Uterus (tissue), 4 donors: Measurements from ENCODE around the gene ZDHHC22. TPM values are rescaled to one million over a fixed set of nuclear protein-coding genes. Genes with fewer than 3 reads are reported as not detected.

Experiments
- DNase-seq, 2 donors: peaks; one replicate each; pipeline ENCODE4 v3.0.0-alpha.2; 2019 to 2020
- H3K27ac ChIP-seq, 2 donors: fragments of 200-600 bp; sonication (generic); 1 replicate in 1 of 2; 2 replicates in 1 of 2; pipeline ENCODE4 v1.5.1; 2016 to 2018
- H3K27me3 ChIP-seq, 2 donors: fragments of 200-600 bp; sonication (generic); one replicate each; pipeline ENCODE4 v1.5.1; 2018 to 2019; ENCODE audit warnings: control low read depth in 1 of 2
- H3K36me3 ChIP-seq, 2 donors: fragments of 200-600 bp; sonication (generic); one replicate each; pipeline ENCODE4 v1.5.1; 2019; ENCODE audit warnings: control low read depth in 1 of 2
- H3K4me1 ChIP-seq, 2 donors: fragments of 200-600 bp; sonication (generic); one replicate each; pipeline ENCODE4 v1.5.1; 2018 to 2019; ENCODE audit warnings: control low read depth in 1 of 2
- H3K4me3 ChIP-seq, 2 donors: fragments of 200-600 bp; sonication (generic); 1 replicate in 1 of 2; 2 replicates in 1 of 2; pipeline ENCODE4 v1.5.1; 2018 to 2019; ENCODE audit warnings: mild to moderate bottlenecking in 1 of 2
- H3K9me3 ChIP-seq, 2 donors: fragments of 200-600 bp; sonication (generic); one replicate each; pipeline ENCODE4 v1.5.1; 2019; ENCODE audit warnings: control low read depth in 1 of 2
- POLR2A ChIP-seq, 2 donors: fragments of 450-650 bp; IDR thresholded peaks; one replicate each; pipeline ENCODE4 v1.6.1; 2016; ENCODE audit warnings: antibody characterized with exemption in 2 of 2, mild to moderate bottlenecking in 1 of 2, moderate library complexity in 1 of 2
- intact Hi-C: fragments of 100-400 bp; cut with DNase I; formaldehyde crosslinking; loops from one replicate; pipeline ENCODE4 v1.15.1; 2023; ENCODE audit warnings: low total_unique reads
- total RNA-seq, 4 donors: library from RNA; depleted of rRNA in 3 of 4; stranded (reverse); fragments of >200 nt in 3 of 4; gene quantifications; one replicate each; pipeline versions ENCODE4 v1.1.0 to v1.2.4, GENCODE V29; 2014 to 2023
- TF ChIP-seq, protein P1 (sequence below), 4 experiments: fragments of 200-600 bp in 2 of 4; fragments of 450-650 bp in 2 of 4; sonication (generic) in 2 of 4; IDR thresholded peaks; one replicate each; pipeline ENCODE4 v1.5.1; 2016 to 2019; ENCODE audit warnings: antibody characterized with exemption in 4 of 4, mild to moderate bottlenecking in 2 of 4, moderate library complexity in 1 of 4
- donor health status: DM: yes; HTN: yes; CAD: no.

Gene ZDHHC22
- total RNA-seq, 4 donors from 2014 or later = not detected

DNA sequence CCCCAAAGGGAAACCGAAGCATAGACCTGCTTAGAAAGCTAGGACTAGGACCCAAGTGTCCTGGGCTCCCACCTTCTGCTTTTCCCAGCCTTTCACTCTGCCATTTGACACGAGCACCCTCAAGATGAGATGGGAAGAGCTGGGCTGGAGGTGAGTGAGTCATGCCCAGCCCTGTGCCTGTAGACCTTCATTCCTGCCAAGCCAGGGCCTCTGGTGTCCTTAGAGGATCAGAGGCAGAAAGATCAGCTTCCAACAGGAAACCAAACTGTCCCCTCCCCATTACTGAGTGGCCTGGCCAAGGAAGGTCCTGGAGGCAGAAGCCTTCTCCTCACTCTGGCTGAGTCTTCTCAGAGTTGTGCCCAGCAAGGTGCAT is 43.5 kb upstream of the ZDHHC22 start:
- H3K27me3 ChIP-seq = peaks cover 0 to 13% of the 10 kb centered on the region in 2 donors
- H3K4me1 ChIP-seq = no peaks in the 10 kb centered on the region
- no peaks in the 10 kb centered on the region for H3K36me3 ChIP-seq
- DNase-seq = no peak
- no peak overlapping the region for H3K4me3 ChIP-seq
- TF ChIP-seq, protein P1, sequence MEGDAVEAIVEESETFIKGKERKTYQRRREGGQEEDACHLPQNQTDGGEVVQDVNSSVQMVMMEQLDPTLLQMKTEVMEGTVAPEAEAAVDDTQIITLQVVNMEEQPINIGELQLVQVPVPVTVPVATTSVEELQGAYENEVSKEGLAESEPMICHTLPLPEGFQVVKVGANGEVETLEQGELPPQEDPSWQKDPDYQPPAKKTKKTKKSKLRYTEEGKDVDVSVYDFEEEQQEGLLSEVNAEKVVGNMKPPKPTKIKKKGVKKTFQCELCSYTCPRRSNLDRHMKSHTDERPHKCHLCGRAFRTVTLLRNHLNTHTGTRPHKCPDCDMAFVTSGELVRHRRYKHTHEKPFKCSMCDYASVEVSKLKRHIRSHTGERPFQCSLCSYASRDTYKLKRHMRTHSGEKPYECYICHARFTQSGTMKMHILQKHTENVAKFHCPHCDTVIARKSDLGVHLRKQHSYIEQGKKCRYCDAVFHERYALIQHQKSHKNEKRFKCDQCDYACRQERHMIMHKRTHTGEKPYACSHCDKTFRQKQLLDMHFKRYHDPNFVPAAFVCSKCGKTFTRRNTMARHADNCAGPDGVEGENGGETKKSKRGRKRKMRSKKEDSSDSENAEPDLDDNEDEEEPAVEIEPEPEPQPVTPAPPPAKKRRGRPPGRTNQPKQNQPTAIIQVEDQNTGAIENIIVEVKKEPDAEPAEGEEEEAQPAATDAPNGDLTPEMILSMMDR (IDR thresholded peaks at IDR 0.05) = no peak
- no peak for TF ChIP-seq POLR2A (IDR thresholded peaks at IDR 0.05)
- intact Hi-C loops = no loop called here
- H3K27ac ChIP-seq = no peak overlapping the region
- H3K9me3 ChIP-seq = no peaks in the 10 kb centered on the region

DNA sequence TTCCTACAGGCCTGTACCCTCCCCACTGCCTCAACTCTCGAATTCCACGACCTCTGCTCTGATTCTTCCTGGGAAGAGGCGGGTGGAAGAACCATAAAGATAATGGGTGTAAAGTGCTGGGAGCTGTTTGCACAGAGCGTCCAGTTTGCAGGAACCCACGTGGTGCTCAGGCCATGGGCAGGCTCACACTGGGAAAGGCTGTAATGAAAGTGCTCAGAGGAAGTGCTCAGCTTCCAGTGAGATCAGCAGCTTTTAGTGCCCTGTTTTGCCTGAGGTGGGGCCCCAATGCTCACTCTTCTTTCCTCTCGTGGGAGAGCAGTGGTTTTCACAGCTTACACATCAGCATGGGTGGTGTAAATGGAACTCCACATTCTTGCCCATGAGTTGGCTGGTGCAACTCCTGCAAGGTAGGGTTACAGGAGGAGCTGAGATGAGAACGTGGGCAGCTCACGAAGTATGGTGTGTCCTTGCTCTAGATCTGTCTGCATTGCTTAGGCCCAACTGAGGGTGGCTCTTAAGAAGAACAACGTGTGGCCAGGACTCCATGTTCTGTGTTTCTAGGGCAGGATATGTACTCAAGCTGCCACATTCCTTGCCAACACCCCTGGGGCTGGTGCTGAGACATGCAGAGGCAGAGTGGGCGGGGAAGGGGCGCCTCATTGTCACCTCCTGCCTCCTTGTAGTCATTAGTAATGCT is 43.0 kb upstream of the ZDHHC22 start:
- intact Hi-C loops = no loop called here
- Histone ChIP-seq H3K36me3 (no peaks in the 10 kb centered on the region), H3K27ac (no peak overlapping the region), H3K9me3 (no peaks in the 10 kb centered on the region), H3K27me3 (peaks cover 0 to 13% of the 10 kb centered on the region in 2 donors), H3K4me1 (no peaks in the 10 kb centered on the region), H3K4me3 (no peak overlapping the region)
- no peak for DNase-seq
- TF ChIP-seq, protein P1 (IDR thresholded peaks at IDR 0.05) = no peak

DNA sequence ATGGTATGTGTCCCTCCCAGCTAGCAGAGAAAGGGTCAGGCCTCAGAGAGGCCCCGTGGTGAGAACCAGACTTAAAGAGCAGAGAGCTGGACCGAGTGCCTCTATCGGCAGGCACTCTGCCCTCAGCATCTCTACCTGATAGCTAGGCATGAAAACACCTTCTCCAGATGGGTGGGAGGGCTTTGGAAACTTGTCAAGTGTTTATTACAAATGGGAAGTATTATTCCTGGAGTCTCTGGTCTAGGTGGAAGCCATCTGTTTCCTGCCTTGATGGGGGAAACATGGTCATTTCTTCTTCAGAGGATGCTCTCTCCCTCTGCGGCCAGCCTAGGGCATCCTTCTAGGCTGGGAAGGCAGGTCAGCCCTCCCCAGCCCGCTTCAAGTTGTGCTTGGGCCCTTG is 42.3 kb upstream of the ZDHHC22 start:
- intact Hi-C loops = no loop called here
- H3K36me3 ChIP-seq = no peaks in the 10 kb centered on the region
- peaks cover 0 to 13% of the 10 kb centered on the region in 2 donors for H3K27me3 ChIP-seq
- no peak for TF ChIP-seq POLR2A (IDR thresholded peaks at IDR 0.05)
- TF ChIP-seq, protein P1 (IDR thresholded peaks at IDR 0.05) = no peak
- no peak overlapping the region for H3K27ac ChIP-seq
- H3K4me1 ChIP-seq = no peaks in the 10 kb centered on the region
- no peak overlapping the region for H3K4me3 ChIP-seq
- H3K9me3 ChIP-seq = no peaks in the 10 kb centered on the region
- DNase-seq = no peak

DNA sequence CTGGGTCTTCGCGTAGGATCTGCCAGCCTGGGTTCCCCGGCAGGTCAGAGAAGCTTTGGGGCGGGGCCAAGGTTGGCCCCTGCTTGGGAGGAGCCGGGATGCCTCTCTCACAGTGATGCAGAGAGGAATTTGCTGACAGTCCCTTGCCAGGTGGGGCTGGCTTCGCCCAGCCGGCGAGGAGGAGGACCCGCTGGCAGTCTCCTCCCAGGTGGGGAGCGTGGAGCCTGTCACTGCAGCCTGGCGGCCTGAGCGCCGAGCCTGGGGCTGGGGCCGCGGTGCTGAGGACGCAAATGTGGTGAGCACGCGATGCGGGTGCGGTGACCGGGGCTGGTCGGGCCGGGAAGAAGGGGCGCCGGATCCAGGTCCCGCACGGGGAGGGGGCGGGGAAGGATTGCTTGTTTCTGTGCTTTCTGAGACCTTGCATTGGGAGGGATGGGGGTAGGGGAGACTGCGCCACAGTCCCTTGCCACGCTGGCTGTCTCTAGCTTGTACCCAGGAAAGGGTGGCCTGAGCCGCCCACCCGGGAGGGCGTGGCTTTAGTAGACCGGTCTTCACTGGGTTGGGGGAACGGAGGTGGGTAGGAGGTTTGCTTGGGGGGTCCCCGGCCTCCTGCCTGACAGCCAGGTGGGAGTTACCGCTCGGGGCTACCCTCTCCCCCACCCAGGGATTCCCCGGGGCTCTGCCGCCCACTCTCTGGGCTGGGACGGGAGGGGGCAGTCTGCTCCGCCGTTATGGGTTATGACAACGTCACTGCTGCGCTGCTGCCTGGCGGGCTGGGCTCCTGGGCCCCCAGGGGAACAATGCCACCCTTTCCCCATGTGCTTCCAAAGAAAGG is 40.2 kb upstream of the ZDHHC22 start, which contains the start of gene TMEM63C:
TSS of gene TMEM63C (plus strand) at position 196 of the 835 bp plus-strand sequence. CDS start 37,016 bp downstream, outside the sequence.
- H3K27ac ChIP-seq = no peak within 1 kb of the TSS
- no peaks in the 10 kb centered on the region for H3K9me3 ChIP-seq
- H3K4me3 ChIP-seq = no peak within 1 kb of the TSS
- no peaks in the 10 kb centered on the region for H3K36me3 ChIP-seq
- intact Hi-C loops = no loop called here
- H3K27me3 ChIP-seq = peaks cover 0 to 13% of the 10 kb centered on the region in 2 donors
- no peak for DNase-seq
- no peaks in the 10 kb centered on the region for H3K4me1 ChIP-seq
- TF ChIP-seq POLR2A (IDR thresholded peaks at IDR 0.05) = no peak
- TF ChIP-seq, protein P1 (IDR thresholded peaks at IDR 0.05) = no peak
